NT2/D1 (cell line): ENCODE results near the gene PHACTR4.
"Not testable (repeated sequence)": the region's sequence is repeated elsewhere in the genome, so short reads cannot be mapped to it uniquely, and the experiment has no call there.

Experiments
- DNase-seq: peaks from one replicate; pipeline ENCODE4 v3.0.0-alpha.2; 2011; ENCODE audit warnings: low read depth, low spot score
- H3K27me3 ChIP-seq: 2 replicates; pipeline ENCODE4 v1.6.0; 2011; ENCODE audit warnings: mild to moderate bottlenecking; ENCODE audit not compliant: insufficient read length, insufficient read depth
- H3K36me3 ChIP-seq: 2 replicates; pipeline ENCODE4 v1.6.1; 2011; ENCODE audit warnings: mild to moderate bottlenecking, low read length, mixed read lengths; ENCODE audit not compliant: insufficient read depth, insufficient read length
- H3K4me1 ChIP-seq: 2 replicates; pipeline ENCODE4 v1.5.1; 2011; ENCODE audit not compliant: insufficient read depth, insufficient read length
- H3K4me3 ChIP-seq: 2 replicates; pipeline ENCODE4 v1.5.1; 2011; ENCODE audit warnings: low read depth; ENCODE audit not compliant: insufficient read length
- H3K9ac ChIP-seq: 2 replicates; pipeline ENCODE4 v1.6.0; 2011; ENCODE audit warnings: low read depth; ENCODE audit not compliant: insufficient read length
- H3K9me3 ChIP-seq: 2 replicates; pipeline ENCODE4 v1.5.1; 2011; ENCODE audit warnings: mild to moderate bottlenecking, low read length; ENCODE audit not compliant: insufficient read depth
- SUZ12 ChIP-seq: IDR thresholded peaks from 2 replicates; pipeline ENCODE4 v1.6.1; 2011; ENCODE audit not compliant: insufficient read length, insufficient read depth; ENCODE audit errors: extremely low read depth
- YY1 ChIP-seq: IDR thresholded peaks from 2 replicates; pipeline ENCODE4 v1.6.1; 2011; ENCODE audit not compliant: insufficient read length, insufficient read depth
- ZNF274 ChIP-seq: IDR thresholded peaks from 2 replicates; pipeline ENCODE4 v1.6.1; 2011; ENCODE audit warnings: mild to moderate bottlenecking, low read depth, low read length

The PHACTR4 gene

GRCh38 chr1:28451011-28451410, 81.5 kb downstream of the PHACTR4 start:
- DNase-seq, result no peak
- H3K9ac ChIP-seq, result no peak overlapping the region
- no peaks in the 10 kb centered on the region for H3K27me3 ChIP-seq
- peaks cover 10% of the 10 kb centered on the region for H3K36me3 ChIP-seq
- TF ChIP-seq SUZ12, result no peak
- no peak for TF ChIP-seq YY1
- no peak for TF ChIP-seq ZNF274
- H3K9me3 ChIP-seq, result no peaks in the 10 kb centered on the region
- no peaks in the 10 kb centered on the region for H3K4me1 ChIP-seq
- H3K4me3 ChIP-seq, result no peak overlapping the region

DNA sequence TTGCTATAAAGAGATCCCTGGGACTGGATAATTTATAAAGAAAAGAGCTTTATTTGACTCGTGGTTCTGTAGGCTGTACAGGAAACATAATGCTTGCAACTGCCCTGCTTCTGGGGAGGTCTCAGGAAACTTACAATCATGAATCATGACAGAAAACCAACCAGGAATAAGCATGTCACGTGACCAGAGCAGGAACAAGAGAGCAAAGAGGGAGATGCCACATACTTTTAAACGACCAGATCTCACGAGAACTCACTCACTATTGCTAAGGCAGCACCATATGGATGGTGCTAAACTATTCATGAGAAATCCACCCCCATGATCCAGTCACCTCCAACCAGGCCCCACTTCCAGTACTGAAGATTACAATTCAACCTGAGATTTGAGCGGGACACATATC, 86.5 kb downstream of the PHACTR4 start:
- no peak for DNase-seq
- H3K27me3 ChIP-seq, result no peaks in the 10 kb centered on the region
- H3K4me1 ChIP-seq, result no peaks in the 10 kb centered on the region
- H3K36me3 ChIP-seq, result peaks cover 35% of the 10 kb centered on the region
- no peak overlapping the region for H3K9ac ChIP-seq
- no peaks in the 10 kb centered on the region for H3K9me3 ChIP-seq
- H3K4me3 ChIP-seq, result no peak overlapping the region
- TF ChIP-seq SUZ12 (no peak), ZNF274 (no peak), YY1 (no peak)

DNA sequence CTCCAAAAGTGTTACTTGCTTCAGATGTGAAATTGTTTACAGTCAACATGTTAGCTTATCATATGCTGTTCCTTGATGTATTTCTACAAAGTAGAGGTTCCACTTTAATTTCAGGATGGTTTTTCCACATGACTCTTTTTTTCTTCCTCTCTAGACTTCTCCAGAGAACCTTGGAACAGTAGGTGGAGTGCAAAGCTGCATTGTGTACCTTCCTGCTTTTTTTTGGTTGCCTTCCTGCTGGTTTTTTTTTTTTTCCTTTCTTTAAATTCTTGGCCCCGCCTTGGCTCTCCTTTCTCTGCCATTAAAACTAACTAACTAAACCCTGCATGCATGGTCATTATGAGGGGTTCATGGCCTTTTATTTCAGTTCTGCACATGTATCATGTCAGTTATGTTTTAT, 88.1 kb downstream of the PHACTR4 start:
- Histone ChIP-seq H3K4me3 (no peak overlapping the region), H3K4me1 (no peaks in the 10 kb centered on the region), H3K27me3 (no peaks in the 10 kb centered on the region), H3K9me3 (no peaks in the 10 kb centered on the region), H3K36me3 (peaks cover 46% of the 10 kb centered on the region), H3K9ac (no peak overlapping the region)
- TF ChIP-seq ZNF274 (no peak), YY1 (no peak), SUZ12 (no peak)
- no peak for DNase-seq

GRCh38 chr1:28458237-28459228, 89.0 kb downstream of the PHACTR4 start:
- no peaks in the 10 kb centered on the region for H3K9me3 ChIP-seq
- TF ChIP-seq SUZ12, result no peak
- no peak for TF ChIP-seq ZNF274
- TF ChIP-seq YY1, result no peak
- H3K9ac ChIP-seq, result no peak overlapping the region
- no peaks in the 10 kb centered on the region for H3K27me3 ChIP-seq
- no peaks in the 10 kb centered on the region for H3K4me1 ChIP-seq
- H3K36me3 ChIP-seq, result peaks cover 50% of the 10 kb centered on the region
- no peak overlapping the region for H3K4me3 ChIP-seq
- DNase-seq, result no peak

DNA sequence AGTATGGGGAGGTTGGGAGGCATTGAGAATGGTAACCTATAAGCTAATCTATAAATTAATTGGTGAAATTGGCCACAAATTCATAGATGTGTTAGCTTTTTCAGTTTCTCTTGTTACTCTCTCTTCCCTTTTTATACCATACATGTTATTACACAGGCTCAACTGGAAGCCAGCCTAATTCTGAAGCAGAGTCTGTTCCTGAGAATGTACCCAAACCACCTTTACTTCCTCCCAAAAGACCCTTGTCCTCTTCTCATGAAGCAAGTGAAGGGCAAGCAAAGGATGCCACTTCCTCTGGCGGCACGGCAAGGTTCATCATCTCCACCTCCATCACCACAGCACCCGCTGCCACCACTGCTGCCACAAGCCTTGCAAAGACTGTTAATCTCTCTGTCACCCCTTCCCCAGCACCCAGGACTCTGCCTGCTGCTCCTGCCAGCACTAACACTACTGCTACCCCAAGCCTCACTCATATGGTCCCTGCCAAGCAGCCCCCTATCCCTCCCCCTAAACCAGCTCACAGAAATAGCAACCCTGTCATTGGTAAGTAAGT, 96.8 kb downstream of the PHACTR4 start:
- DNase-seq, result no peak
- Histone ChIP-seq H3K4me3 (no peak overlapping the region), H3K9me3 (no peaks in the 10 kb centered on the region), H3K36me3 (peaks cover 72% of the 10 kb centered on the region), H3K4me1 (no peaks in the 10 kb centered on the region), H3K27me3 (no peaks in the 10 kb centered on the region), H3K9ac (no peak overlapping the region)
- TF ChIP-seq SUZ12, result no peak

DNA sequence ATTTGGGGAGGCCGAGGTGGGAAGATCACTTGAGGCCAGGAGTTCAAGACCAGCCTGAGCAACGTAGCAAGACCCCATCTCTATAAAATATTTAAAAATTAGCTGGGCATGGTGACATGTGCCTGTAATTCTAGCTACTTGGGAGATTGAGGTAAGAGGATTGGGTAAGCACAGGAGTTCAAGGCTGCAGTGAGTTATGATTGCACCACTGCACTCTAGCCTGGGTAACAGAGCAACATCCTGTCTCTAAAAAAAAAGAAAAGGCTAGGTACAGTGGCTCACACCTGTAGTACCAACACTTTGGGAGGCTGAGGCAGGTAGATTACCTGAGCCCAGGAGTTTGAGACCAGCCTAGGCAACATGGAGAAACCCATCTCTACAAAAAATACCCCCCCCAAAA, 100.6 kb downstream of the PHACTR4 start:
- DNase-seq, result no peak
- H3K9me3 ChIP-seq, result no peaks in the 10 kb centered on the region
- no peak for TF ChIP-seq ZNF274
- no peak for TF ChIP-seq YY1
- TF ChIP-seq SUZ12, result no peak
- H3K9ac ChIP-seq, result no peak overlapping the region
- H3K4me1 ChIP-seq, result no peaks in the 10 kb centered on the region
- H3K36me3 ChIP-seq, result peaks cover 73% of the 10 kb centered on the region
- no peak overlapping the region for H3K4me3 ChIP-seq
- H3K27me3 ChIP-seq, result no peaks in the 10 kb centered on the region

DNA sequence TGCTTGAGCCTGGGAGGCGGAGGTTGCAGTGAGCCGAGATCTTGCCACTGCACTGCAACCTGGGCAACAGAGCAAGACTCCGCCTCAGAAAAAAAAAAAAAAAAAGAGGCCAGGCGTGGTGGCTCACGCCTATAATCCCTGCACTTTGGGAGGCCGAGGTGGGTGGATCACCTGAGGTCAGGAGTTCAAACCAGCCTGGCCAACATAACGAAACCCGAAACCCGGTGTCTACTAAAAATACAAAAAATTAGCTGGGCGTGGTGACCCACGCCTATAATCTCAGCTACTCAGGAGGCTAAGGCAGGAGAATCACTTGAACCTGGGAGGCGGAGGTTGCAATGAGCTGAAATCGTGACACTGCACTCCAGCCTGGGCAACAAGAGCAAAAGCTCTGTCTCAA, 110.0 kb downstream of the PHACTR4 start:
- H3K36me3 ChIP-seq, result peaks cover 84% of the 10 kb centered on the region
- DNase-seq, H3K9me3 ChIP-seq, H3K4me1 ChIP-seq, H3K9ac ChIP-seq, H3K27me3 ChIP-seq, H3K4me3 ChIP-seq: not testable (repeated sequence)
